Raji (cell line): ENCODE measurements around the gene PXK.

Experiments
- POLR2A ChIP-seq: IDR thresholded peaks from 2 replicates; pipeline ENCODE4 v1.6.1; 2011; ENCODE audit warnings: low read depth, low read length, control low read depth; ENCODE audit not compliant: insufficient read depth

PXK gene

DNA sequence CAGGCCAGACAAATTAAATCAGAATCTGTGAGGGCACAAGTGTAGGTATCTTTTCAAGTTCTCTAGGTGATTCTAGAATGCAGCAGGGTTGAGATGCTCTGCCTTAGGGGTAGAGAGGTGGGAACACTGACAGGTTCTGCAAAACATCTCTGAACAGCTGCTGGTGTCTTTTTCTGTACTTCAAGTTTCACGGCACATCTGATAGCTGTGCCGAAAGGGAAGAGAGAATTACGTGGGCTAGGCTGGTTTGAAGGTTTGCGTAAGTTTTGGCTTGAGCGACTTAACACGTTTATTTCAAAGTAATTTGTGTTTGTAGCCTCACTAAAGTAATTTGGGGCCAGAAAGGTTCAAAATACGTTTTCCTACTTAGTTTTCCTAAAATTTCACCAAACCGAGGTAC is 22.5 kb downstream of the PXK start:
- no peak for TF ChIP-seq POLR2A

DNA sequence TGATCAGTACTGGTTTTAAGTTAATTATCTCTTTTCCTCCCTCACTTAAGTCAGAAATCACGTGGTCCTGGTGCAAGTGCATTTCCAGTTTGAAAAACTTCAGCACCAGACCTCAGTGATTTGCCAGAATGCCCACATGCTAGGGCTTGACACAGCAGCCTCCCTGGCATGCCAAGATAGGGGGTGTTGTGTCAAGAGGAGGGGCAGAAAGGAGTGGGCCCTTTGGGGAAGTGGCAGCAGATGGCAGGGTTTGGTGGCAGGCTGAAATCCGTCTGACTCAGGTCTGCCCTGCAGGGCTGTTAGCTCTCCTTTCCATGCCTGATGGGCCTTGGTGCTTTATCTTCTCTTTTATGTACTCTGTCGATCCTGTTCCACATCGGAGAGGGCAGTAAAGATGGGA is 23.4 kb downstream of the PXK start:
- TF ChIP-seq POLR2A, result 0 out of 2 replicates have a peak, but pooled peaks have one; percentile 17

DNA sequence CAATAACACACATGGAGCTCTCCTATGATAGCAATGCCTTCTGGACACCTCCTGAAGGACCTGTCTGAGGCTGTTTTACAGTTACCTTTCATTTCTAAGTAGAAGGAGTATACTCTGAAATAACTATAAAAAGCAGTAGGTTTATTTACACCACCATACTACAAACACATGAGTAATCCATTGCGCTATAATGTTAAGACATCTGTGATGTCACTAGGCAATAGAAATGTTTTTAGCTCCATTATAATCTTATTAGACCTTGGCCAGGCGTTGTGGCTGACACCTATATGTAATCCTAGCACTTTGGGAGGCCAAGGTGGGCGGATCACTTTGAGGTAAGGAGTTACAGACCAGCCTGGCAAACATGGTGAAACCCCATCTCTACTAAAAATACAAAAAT is 24.7 kb downstream of the PXK start:
- TF ChIP-seq POLR2A, result no peak

DNA sequence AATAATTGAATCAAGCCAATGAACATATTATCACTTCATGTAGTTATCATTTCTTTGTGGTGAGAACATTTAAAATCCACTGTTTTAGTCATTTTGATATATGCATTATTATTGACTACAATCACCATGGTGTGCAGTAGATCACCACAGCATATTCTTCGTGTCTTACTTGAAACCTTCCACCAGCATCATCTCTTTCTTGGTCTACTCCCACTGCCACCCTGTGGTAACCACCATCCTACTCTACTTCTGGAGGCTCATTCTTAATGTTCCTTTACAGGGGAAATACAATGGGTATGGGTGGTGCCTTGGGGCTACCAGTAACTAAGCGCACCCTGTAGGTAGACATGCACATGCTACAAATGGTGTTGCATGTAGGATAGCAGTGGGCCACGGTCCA is 25.4 kb downstream of the PXK start:
- no peak for TF ChIP-seq POLR2A

GRCh38 chr3:58358808-58359207 is 26.1 kb downstream of the PXK start:
- TF ChIP-seq POLR2A, result no peak

DNA sequence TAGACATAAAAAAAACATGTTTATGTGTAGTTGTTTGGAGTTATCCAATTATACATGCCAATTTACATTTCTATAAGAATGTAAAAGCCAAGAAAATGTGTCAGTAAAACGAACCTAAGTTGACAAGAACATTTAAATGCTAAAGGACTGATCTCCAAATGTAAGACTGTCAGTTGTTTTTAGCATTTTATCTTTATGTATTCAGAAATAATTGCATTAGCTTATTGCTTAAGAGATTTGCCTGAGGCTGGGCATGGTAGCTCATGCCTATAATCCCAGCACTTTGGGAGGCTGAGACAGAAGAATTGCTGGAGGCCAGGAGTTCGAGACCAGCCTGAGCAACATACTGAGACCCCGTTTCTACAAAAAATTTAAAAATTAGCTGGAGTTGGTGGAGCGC is 26.9 kb downstream of the PXK start:
- no peak for TF ChIP-seq POLR2A

DNA sequence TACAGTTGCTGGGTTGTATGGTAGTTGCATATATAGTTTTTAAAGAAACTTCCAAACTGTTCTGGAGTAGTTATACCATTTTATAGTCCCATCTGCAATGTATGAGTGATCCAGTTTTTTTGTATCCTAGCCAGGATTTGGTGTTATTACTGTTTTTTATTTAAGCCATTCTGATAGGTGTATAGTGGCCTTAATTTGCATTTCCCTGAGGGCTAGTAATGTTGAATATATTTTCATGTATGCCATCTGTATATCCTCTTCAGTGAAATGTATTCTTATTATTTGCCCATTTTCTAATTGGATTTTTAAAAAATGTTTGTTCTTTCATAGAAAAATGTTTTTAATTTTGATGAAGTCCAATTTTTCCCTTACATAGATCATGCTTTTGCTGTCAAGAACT is 29.2 kb downstream of the PXK start:
- TF ChIP-seq POLR2A, result no peak

GRCh38 chr3:58366699-58367098 is 34.0 kb downstream of the PXK start:
- no peak for TF ChIP-seq POLR2A

DNA sequence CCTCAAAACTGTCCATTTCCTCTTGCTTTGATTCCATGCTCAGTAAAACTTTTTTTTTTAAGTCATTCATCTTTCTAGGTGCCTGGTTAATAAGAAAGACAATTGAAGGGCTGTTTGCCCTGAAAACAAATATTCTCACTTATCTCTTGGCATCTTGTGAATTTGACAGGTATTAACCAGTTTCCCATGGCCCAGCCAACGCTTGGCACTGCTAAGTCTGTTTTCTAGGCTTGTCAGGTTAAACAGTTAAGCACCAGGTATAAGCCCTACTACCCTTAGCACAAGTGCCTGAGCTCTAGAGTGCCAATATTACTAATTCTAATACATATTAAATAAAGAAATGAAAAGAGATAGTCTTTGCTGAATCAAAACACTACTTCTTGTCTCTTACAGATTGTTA is 36.3 kb downstream of the PXK start:
- TF ChIP-seq POLR2A, result no peak

GRCh38 chr3:58369876-58370275 is 37.2 kb downstream of the PXK start:
- TF ChIP-seq POLR2A, result no peak

- no peak for TF ChIP-seq POLR2A
These were observed 37.7 kb downstream of the PXK start for GRCh38 chr3:58370407-58370806.

- no peak for TF ChIP-seq POLR2A
These were observed 39.1 kb downstream of the PXK start for GRCh38 chr3:58371754-58372153.

GRCh38 chr3:58375254-58375653 is 42.6 kb downstream of the PXK start:
- TF ChIP-seq POLR2A, result no peak

- TF ChIP-seq POLR2A, result no peak
These were observed 44.5 kb downstream of the PXK start for GRCh38 chr3:58377168-58377567.

- no peak for TF ChIP-seq POLR2A
These were observed 45.1 kb downstream of the PXK start for GRCh38 chr3:58377750-58378149.

DNA sequence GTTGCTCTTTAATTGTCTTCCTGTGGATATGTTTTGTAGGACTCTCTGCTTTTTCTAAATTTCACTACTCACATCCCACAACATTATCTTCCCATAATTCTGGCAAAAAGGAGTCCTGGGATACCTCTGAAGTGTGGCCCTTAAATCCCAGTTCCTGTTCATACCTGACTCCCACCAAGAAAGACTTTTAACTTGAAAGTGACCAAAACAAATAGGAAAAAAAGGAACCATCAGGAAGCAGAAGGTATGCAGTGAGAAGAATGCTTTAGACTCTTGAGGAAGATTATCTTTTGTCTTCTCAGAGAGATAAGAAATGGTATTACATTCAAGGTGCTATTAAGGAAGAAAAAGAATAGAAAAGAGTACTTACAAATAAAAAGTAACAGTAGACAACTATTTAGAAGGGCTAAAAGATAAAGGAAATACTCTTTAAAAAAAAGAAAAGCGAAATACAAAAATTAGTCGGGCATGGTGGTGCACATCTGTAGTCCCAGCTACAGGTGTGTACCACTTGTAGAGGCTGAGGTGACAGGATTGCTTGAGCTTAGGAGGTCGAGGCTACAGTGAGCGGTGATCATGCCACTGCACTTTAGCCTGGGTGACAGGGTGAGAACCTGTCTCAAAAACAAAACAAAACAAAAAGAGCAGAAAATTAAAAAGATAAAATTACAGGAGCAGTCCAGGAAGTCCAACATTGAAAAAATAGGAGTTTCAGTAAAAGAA is 46.8 kb downstream of the PXK start:
- TF ChIP-seq POLR2A, result no peak

- no peak for TF ChIP-seq POLR2A
These were observed 50.8 kb downstream of the PXK start for GRCh38 chr3:58383476-58383875.

DNA sequence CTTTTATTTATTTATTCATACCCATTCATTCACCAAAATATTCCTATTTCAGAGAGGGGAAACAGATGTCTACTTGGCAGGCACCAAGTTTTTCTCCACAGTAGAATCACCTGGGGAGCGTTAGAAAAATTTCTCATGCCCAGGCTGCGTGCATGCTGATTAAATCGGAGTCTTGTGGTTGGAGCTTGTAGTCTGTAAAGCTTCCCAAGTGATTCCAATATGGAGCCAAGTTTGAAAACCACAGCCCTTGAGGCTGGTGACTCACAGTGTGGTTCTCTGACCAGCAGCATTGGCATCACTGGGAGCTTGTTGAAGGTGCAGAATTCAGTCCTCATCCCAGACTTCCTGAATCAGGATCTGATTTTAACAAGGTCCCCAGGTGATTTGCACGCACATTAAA is 51.2 kb downstream of the PXK start:
- no peak for TF ChIP-seq POLR2A

GRCh38 chr3:58384381-58385090 is 51.8 kb downstream of the PXK start:
- TF ChIP-seq POLR2A, result no peak
